Stimulated activated effector memory CD8-positive, alpha-beta T cell treated with anti-CD3 and anti-CD28 coated beads, Interleukin-12 subunit alpha, Interleukin-12 subunit beta, amount 100 ng/mL, for 72 hours (primary cell): ENCODE results near the gene ANKRD52.

Experiments
- ATAC-seq: fragments of 150-1000 bp; cut with Tn5 transposase; 2 replicates; pipeline ENCODE4 v1.10.0; 2021
- DNase-seq, 2 donors: peaks; one replicate each; pipeline ENCODE4 v3.0.0; 2021 to 2022; ENCODE audit warnings: low spot score in 2 of 2
- H3K27ac Mint-ChIP-seq: one replicate; pipeline ENCODE4 v1.8.0; 2022; ENCODE audit warnings: mild to moderate bottlenecking, mixed read lengths
- H3K36me3 Mint-ChIP-seq: one replicate; pipeline ENCODE4 v1.8.0; 2022; ENCODE audit warnings: mild to moderate bottlenecking, mixed read lengths
- H3K4me1 Mint-ChIP-seq: one replicate; pipeline ENCODE4 v1.8.0; 2022; ENCODE audit warnings: mixed read lengths
- H3K4me3 Mint-ChIP-seq: one replicate; pipeline ENCODE4 v1.8.0; 2022; ENCODE audit warnings: mild to moderate bottlenecking, mixed read lengths
- H3K9me3 Mint-ChIP-seq: one replicate; pipeline ENCODE4 v1.8.0; 2022; ENCODE audit warnings: mixed read lengths

Gene ANKRD52

GRCh38 chr12:56236091-56236490 lies 22.1 kb downstream of the ANKRD52 start:
- ATAC-seq (no peak), DNase-seq (no peak)
- H3K27ac Mint-ChIP-seq = peak overlapping the region; percentile 82
- H3K36me3 Mint-ChIP-seq = peaks cover 23% of the 10 kb centered on the region
- peaks cover 5% of the 10 kb centered on the region for H3K4me1 Mint-ChIP-seq
- no peak overlapping the region for H3K4me3 Mint-ChIP-seq
- H3K9me3 Mint-ChIP-seq = no peaks in the 10 kb centered on the region

GRCh38 chr12:56234746-56235436 lies 23.3 kb downstream of the ANKRD52 start:
- H3K9me3 Mint-ChIP-seq = no peaks in the 10 kb centered on the region
- H3K4me3 Mint-ChIP-seq = no peak overlapping the region
- ATAC-seq (no peak), DNase-seq (no peak)
- peak overlapping the region; percentile 82 for H3K27ac Mint-ChIP-seq
- peaks cover 14% of the 10 kb centered on the region for H3K36me3 Mint-ChIP-seq
- H3K4me1 Mint-ChIP-seq = peaks cover 5% of the 10 kb centered on the region

DNA sequence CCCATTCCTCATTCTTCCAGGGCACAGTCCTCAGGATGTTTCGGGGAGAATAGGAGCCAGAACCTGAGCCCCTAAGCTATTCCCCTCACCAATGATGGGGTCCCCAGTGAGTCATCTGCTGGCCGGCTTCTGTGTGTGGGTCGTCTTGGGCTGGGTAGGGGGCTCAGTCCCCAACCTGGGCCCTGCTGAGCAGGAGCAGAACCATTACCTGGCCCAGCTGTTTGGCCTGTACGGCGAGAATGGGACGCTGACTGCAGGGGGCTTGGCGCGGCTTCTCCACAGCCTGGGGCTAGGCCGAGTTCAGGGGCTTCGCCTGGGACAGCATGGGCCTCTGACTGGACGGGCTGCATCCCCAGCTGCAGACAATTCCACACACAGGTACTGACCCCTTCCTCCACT lies 27.0 kb downstream of the ANKRD52 start:
- Mint-ChIP-seq H3K36me3 (peaks cover 40% of the 10 kb centered on the region), H3K4me3 (no peak overlapping the region), H3K4me1 (no peaks in the 10 kb centered on the region), H3K27ac (no peak overlapping the region), H3K9me3 (no peaks in the 10 kb centered on the region)
- no peak for DNase-seq
- ATAC-seq = no peak

DNA sequence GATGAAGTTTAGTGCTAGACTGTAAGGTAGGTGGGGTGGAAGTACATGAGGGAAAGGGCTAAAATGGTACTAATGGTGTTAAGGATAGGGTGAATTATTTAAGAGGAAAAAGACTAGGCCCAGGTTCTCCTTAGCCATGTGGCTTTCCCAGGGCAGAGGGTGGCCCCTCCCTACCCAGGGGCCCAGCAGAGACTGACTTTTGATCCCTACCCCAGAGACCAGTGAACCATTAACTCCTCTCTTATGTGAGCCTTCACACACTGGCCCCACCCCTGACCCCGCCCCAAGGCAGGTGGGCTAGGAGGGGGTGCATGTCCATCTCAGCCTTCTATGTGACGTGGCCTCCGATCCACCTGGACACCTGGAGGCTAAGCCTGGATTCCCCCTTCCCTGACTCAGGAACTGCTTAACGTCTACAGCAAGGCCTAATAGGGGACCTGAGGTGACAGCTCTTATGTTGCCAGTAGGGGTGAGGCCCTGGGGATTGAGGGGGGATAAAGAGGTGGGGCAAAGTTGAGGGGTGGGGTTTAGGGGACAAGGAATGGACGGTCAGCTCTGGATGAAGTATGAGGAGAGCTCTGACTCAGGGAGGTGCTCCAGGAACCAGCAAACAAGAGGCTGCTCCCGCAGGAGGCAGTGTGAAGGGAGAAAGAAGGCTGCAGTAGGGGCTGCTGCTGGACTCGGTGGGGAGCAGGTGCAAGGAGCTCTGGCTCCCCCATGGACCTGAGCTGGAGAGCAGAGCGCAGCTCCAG lies 27.6 kb downstream of the ANKRD52 start:
- no peak overlapping the region for H3K27ac Mint-ChIP-seq
- H3K9me3 Mint-ChIP-seq = no peaks in the 10 kb centered on the region
- peaks cover 2% of the 10 kb centered on the region for H3K4me1 Mint-ChIP-seq
- ATAC-seq = no peak
- DNase-seq = no peak
- H3K4me3 Mint-ChIP-seq = no peak overlapping the region
- peaks cover 46% of the 10 kb centered on the region for H3K36me3 Mint-ChIP-seq

- Mint-ChIP-seq H3K4me1 (peaks cover 8% of the 10 kb centered on the region), H3K27ac (no peak within 1 kb of the TSS), H3K9me3 (no peaks in the 10 kb centered on the region), H3K36me3 (peaks cover 49% of the 10 kb centered on the region), H3K4me3 (no peak within 1 kb of the TSS)
- ATAC-seq (no peak), DNase-seq (no peak)
Measured at GRCh38 chr12:56229916-56230431, 28.2 kb downstream of the ANKRD52 start, which contains the start of gene SLC39A5. Gene SLC39A5 (plus strand): TSS chr12:56230051. CDS start chr12:56231275, 1,224 bp downstream.

DNA sequence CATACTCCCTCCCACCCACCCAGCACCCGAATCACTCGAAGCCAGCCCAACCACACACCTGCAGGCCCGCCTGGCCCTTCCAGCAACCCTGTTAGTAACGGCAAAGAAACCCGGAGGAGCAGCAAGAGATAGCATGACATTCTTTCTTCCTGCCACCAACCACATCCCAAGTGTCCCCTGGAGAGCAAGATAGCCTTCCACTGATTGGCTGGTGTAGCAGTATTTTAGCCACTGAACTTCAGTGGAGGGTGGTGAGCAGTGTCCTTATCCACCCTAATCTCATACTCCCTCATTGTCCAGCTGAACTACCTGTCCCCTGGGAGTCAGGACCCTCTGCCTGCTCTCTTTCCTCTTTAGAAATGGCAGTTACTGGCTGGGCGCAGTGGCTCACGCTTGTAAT lies 29.1 kb downstream of the ANKRD52 start:
- H3K9me3 Mint-ChIP-seq = no peaks in the 10 kb centered on the region
- DNase-seq (no peak), ATAC-seq (no peak)
- no peak overlapping the region for H3K27ac Mint-ChIP-seq
- H3K4me1 Mint-ChIP-seq = peaks cover 15% of the 10 kb centered on the region
- peaks cover 45% of the 10 kb centered on the region for H3K36me3 Mint-ChIP-seq
- no peak overlapping the region for H3K4me3 Mint-ChIP-seq

DNA sequence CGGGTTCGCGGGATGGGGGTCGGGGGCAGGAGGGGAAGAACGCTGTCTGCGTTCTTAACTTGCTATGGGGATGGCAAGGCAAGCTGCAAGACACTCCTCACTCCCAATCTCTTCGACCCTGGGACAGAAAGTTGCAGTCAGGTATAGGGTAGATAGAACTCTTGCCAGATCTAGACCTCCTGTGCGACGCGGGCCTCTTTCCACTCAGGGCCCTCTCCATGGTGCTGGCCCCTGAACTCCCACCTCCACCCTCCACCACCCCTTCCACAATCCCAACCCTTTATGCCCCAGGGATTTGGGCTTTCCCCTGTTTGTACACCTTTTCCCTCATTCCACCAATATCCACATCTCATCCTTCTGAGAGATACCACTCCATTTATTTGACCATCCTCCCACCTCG lies 33.2 kb downstream of the ANKRD52 start:
- peaks cover 41% of the 10 kb centered on the region for H3K4me1 Mint-ChIP-seq
- H3K36me3 Mint-ChIP-seq = peaks cover 56% of the 10 kb centered on the region
- H3K4me3 Mint-ChIP-seq = peak overlapping the region; percentile 100
- DNase-seq (no peak), ATAC-seq (no peak)
- H3K27ac Mint-ChIP-seq = peak overlapping the region; percentile 95
- no peaks in the 10 kb centered on the region for H3K9me3 Mint-ChIP-seq

DNA sequence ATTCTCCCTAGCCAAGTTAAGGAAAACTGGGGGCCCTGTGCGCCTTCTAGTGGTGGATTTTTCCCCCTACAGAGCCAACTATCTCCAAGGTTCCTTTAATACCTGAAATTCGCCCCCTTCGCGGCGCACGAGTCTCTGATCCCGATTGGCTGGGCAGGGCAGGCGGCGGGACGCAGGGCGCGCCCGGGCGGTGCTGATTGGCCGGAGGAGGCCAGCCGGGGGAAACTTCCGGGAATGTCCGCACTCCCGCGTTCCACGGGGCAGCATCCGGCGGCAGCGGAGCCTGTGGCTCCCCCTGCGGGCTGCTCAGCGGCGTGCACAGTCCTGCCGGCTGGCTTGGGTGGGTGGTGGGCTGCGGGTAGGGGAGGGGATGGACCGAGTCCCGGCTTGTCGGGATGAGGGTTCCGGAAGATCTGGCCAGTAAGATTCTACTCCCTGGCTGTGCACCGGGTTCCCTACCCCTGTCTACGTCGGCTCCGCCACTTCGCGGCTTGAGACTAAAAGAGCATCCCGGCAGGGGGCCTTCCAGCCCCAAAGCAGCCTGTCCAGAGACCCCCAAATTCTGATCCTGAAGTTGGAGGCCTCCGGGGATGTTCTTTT lies 34.0 kb downstream of the ANKRD52 start, which contains the start of gene NABP2:
NABP2 (plus strand) TSS at position 241 of the 600 bp plus-strand sequence. CDS start 515 bp downstream, outside the sequence.
- Mint-ChIP-seq H3K36me3 (peaks cover 50% of the 10 kb centered on the region), H3K9me3 (no peaks in the 10 kb centered on the region), H3K4me3 (peak within 1 kb of the TSS; percentile 100), H3K27ac (peak within 1 kb of the TSS; percentile 95), H3K4me1 (peaks cover 41% of the 10 kb centered on the region)
- ATAC-seq (peak; percentile 90), DNase-seq (peak; percentile 91 to 97)

DNA sequence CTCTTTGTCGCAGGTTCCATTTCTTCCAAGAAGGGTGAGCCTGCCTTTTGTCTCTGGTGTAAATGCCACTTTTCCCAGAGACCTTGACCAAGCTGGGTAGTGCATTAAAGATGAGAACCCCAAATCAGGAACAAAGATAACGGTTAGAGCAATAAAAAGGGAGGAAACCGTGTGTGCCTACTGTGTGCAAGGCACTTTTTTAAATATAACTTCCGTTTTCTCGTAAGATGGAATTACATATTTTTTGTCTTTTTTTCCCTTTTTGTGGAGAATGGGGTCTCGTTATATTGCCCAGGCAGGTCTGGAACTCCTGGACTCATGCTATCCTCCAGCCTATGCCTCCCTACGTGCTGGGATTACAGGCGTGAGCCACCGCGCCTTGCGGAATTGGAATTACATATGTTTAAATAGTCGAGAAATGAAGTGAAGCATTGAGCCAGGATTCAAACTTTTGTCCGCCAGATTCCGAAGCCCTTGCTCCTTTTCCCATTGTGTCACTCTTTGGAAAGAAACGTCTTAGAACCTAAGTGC lies 34.5 kb downstream of the ANKRD52 start:
- Mint-ChIP-seq H3K9me3 (no peaks in the 10 kb centered on the region), H3K27ac (peak overlapping the region; percentile 95), H3K4me1 (peaks cover 41% of the 10 kb centered on the region), H3K4me3 (peak overlapping the region; percentile 100), H3K36me3 (peaks cover 46% of the 10 kb centered on the region)
- DNase-seq (no peak), ATAC-seq (no peak)

DNA sequence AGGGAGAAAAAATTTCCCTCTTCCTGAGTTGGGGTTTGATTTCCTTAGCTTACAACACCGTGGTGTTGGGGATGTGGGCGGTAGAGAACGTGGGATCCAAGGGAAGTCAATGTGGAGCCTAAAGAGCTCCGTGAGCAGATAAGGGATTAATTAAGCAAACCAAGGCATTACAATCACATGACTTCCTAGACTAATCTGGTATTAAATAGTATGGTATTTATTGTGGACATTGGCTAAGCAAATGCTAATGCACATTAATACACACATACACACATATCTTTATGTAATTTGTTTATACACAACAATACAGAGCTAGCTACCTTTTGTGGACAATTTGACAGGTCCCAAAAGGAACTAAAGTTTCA lies 35.7 kb downstream of the ANKRD52 start:
- ATAC-seq = no peak
- H3K4me3 Mint-ChIP-seq = peak overlapping the region; percentile 100
- peaks cover 41% of the 10 kb centered on the region for H3K4me1 Mint-ChIP-seq
- H3K27ac Mint-ChIP-seq = peak overlapping the region; percentile 99
- peaks cover 40% of the 10 kb centered on the region for H3K36me3 Mint-ChIP-seq
- no peaks in the 10 kb centered on the region for H3K9me3 Mint-ChIP-seq
- no peak for DNase-seq

DNA sequence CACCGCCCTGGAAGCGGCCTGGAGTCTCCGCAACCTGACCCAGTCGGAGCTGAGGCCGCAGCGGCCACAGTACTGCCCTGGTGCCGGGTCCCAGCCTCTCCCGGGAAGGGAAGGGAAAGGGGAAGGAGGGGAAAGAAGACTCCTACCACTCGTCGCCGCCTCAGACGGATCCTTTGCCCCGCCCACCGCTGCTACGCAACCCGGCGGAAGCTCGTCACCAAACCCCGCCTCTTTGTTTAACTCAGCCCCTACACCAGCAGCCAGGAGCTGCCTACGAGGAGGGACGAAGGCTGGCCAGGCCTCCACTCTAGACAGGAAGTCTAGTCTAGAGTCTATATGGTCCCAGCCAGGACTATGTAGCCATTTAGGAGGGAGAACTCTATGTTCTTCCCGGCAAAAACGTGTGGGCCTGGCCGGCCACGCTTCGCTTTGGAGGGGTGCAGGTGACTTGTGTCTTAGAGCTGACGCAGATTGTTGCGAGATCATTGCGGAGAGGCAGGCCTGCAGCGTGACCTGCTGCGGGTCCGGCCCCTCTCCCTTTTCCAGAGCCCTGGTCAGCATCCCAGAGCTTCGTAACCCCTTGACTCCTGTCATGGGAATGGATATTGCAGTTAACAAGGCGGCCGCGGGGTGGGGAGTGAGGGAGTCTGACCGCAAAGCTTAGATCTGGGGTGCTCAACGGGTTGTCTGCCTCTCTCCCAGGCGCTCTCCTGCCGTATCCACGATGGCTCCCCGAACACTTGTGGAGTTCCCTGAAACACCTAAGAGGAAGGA lies 36.2 kb downstream of the ANKRD52 start, which contains the start of gene RNF41:
RNF41 (minus strand) TSS at position 166 of the 774 bp plus-strand sequence. CDS start 7,875 bp downstream, outside the sequence.
- H3K36me3 Mint-ChIP-seq = peaks cover 37% of the 10 kb centered on the region
- DNase-seq = peak; percentile 85 to 97
- peak within 1 kb of the TSS; percentile 99 for H3K27ac Mint-ChIP-seq
- no peaks in the 10 kb centered on the region for H3K9me3 Mint-ChIP-seq
- peaks cover 41% of the 10 kb centered on the region for H3K4me1 Mint-ChIP-seq
- peak; percentile 91 for ATAC-seq
- H3K4me3 Mint-ChIP-seq = peak within 1 kb of the TSS; percentile 100

DNA sequence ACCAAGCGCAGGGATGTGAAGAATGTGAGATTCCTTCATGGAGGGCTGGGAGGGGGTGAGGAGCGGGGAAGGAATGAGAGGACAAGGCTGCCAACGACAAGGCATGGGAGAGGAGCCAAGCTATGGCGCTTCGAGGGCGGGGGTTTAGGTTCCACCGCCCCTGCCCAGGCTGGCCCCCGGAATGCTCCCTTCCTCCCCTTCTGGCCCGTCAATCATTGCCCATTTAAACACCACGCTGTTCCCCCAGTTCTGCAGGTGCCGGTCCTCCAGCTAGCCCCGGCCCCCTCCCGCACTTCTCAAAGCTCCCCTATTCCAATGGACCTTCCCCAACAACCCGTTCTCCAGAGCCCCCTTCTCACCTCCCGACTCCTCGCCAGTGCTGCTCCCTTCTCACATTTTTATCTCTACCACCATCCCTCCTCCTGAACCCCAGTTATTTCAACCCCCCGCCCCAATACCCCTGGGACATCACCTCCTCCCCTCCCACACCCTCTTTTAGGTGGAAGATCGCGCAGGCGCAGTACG lies 36.9 kb downstream of the ANKRD52 start:
- peaks cover 37% of the 10 kb centered on the region for H3K36me3 Mint-ChIP-seq
- ATAC-seq = peak; percentile 31
- H3K4me3 Mint-ChIP-seq = peak overlapping the region; percentile 100
- H3K4me1 Mint-ChIP-seq = peaks cover 47% of the 10 kb centered on the region
- peak overlapping the region; percentile 99 for H3K27ac Mint-ChIP-seq
- no peaks in the 10 kb centered on the region for H3K9me3 Mint-ChIP-seq
- DNase-seq = no peak

- peaks cover 37% of the 10 kb centered on the region for H3K36me3 Mint-ChIP-seq
- H3K9me3 Mint-ChIP-seq = no peaks in the 10 kb centered on the region
- no peak for ATAC-seq
- H3K4me1 Mint-ChIP-seq = peaks cover 46% of the 10 kb centered on the region
- H3K4me3 Mint-ChIP-seq = peak overlapping the region; percentile 100
- H3K27ac Mint-ChIP-seq = peak overlapping the region; percentile 99
- no peak for DNase-seq
Measured at GRCh38 chr12:56220611-56221231, 37.5 kb downstream of the ANKRD52 start.

GRCh38 chr12:56219840-56220239 lies 38.3 kb downstream of the ANKRD52 start:
- Mint-ChIP-seq H3K27ac (no peak overlapping the region), H3K4me3 (no peak overlapping the region), H3K9me3 (no peaks in the 10 kb centered on the region), H3K4me1 (peaks cover 38% of the 10 kb centered on the region), H3K36me3 (peaks cover 38% of the 10 kb centered on the region)
- no peak for DNase-seq
- no peak for ATAC-seq
